Measurements from ENCODE around the gene PTGR2.

DNA sequence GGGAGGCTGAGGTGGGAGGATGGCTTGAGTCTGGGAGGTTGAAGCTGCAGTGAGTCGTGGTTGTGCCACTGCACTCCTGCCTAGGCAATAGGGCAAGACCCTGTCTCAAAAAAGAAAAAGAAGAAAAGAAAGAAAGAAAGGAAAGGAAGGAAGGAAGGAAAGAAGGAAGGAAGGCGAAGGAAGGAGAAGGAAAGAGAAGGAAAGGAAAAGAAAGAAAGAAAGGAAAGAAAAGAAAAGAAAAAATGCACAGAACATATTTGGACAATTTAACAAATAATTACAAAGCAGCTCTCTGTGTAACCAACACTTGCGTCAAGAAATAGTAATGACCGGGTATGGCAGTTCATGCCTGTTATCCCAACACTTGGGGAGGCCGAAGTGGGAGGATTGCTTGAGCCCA lies 35.8 kb upstream of the PTGR2 start:
- TF ChIP-seq EZH2 (IDR thresholded peaks at IDR 0.05; ENCODE audit: borderline replicate concordance, low read depth, low read length, severe bottlenecking) (no peak), POLR2A (IDR thresholded peaks at IDR 0.05; ENCODE audit: low read depth, low read length) (no peak), POLR2AphosphoS5 (IDR thresholded peaks at IDR 0.05; ENCODE audit: insufficient read depth, low read depth, low read length) (no peak), JUN (IDR thresholded peaks at IDR 0.05; ENCODE audit: borderline replicate concordance, insufficient read depth, insufficient read length, low read depth) (no peak)
- TF ChIP-seq, protein P1, sequence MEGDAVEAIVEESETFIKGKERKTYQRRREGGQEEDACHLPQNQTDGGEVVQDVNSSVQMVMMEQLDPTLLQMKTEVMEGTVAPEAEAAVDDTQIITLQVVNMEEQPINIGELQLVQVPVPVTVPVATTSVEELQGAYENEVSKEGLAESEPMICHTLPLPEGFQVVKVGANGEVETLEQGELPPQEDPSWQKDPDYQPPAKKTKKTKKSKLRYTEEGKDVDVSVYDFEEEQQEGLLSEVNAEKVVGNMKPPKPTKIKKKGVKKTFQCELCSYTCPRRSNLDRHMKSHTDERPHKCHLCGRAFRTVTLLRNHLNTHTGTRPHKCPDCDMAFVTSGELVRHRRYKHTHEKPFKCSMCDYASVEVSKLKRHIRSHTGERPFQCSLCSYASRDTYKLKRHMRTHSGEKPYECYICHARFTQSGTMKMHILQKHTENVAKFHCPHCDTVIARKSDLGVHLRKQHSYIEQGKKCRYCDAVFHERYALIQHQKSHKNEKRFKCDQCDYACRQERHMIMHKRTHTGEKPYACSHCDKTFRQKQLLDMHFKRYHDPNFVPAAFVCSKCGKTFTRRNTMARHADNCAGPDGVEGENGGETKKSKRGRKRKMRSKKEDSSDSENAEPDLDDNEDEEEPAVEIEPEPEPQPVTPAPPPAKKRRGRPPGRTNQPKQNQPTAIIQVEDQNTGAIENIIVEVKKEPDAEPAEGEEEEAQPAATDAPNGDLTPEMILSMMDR (IDR thresholded peaks at IDR 0.05; ENCODE audit: extremely low read depth in 1 of 2, insufficient read depth in 1 of 2, low read depth in 1 of 2, low read length in 2 of 2), result no peak

Measured in endothelial cell of umbilical vein (primary cell).